CD14-positive monocyte (primary cell): Measurements from ENCODE around the gene SLC25A26. TPM values are rescaled to one million over a fixed set of nuclear protein-coding genes. Genes with fewer than 3 reads are reported as not detected.

Experiments used
- DNase-seq, 3 donors: peaks; one replicate each; pipeline ENCODE4 v3.0.0-alpha.2; 2011 to 2022
- H2AFZ ChIP-seq: 2 replicates; pipeline ENCODE4 v1.6.0; 2012; ENCODE audit warnings: mild to moderate bottlenecking, low read depth, low read length, inconsistent platforms; ENCODE audit not compliant: insufficient read depth, poor library complexity, severe bottlenecking
- H3K27ac ChIP-seq, 2 donors: 1 replicate in 1 of 2; 2 replicates in 1 of 2; pipeline ENCODE4 v1.5.1; 2012 to 2013; ENCODE audit warnings: low read length in 2 of 2, control low read depth in 1 of 2, inconsistent platforms in 1 of 2, low read depth in 1 of 2, mild to moderate bottlenecking in 1 of 2
- H3K27me3 ChIP-seq, 2 donors: one replicate each; pipeline versions ENCODE4 v1.6.0 to v1.6.1; 2011 to 2013; ENCODE audit warnings: low read length in 2 of 2; ENCODE audit not compliant: control insufficient read depth in 2 of 2, insufficient read depth in 2 of 2
- H3K36me3 ChIP-seq, 2 donors: replicated peaks in 1 of 2; 1 replicate in 1 of 2; 2 replicates in 1 of 2; pipeline versions ENCODE4 v1.5.1 to v1.6.1; 2012 to 2013; ENCODE audit warnings: low read length in 2 of 2, control low read depth in 1 of 2, inconsistent platforms in 1 of 2, mild to moderate bottlenecking in 1 of 2; ENCODE audit not compliant: insufficient read depth in 2 of 2, control insufficient read depth in 1 of 2
- H3K4me1 ChIP-seq, 2 donors: 1 replicate in 1 of 2; 2 replicates in 1 of 2; pipeline versions ENCODE4 v1.5.1 to v1.6.1; 2012 to 2013; ENCODE audit warnings: low read length in 2 of 2, control low read depth in 1 of 2, inconsistent platforms in 1 of 2, mild to moderate bottlenecking in 1 of 2, moderate library complexity in 1 of 2; ENCODE audit not compliant: insufficient read depth in 2 of 2, control insufficient read depth in 1 of 2
- H3K4me2 ChIP-seq: replicated peaks from 2 replicates; pipeline ENCODE3; 2012; ENCODE audit warnings: low read length, moderate library complexity, mild to moderate bottlenecking; ENCODE audit not compliant: poor library complexity, severe bottlenecking; ENCODE audit errors: extremely low read depth
- H3K4me3 ChIP-seq, 3 experiments: fragments of 200-600 bp in 1 of 3; sonication (generic) in 1 of 3; replicated peaks in 1 of 3; 1 replicate in 2 of 3; 2 replicates in 1 of 3; pipeline ENCODE4 v1.5.1; 2011 to 2013; ENCODE audit warnings: low read length in 3 of 3, mild to moderate bottlenecking in 3 of 3, control low read depth in 2 of 3, low read depth in 2 of 3, inconsistent platforms in 1 of 3, moderate library complexity in 1 of 3
- H3K79me2 ChIP-seq: 2 replicates; pipeline ENCODE4 v1.6.0; 2012; ENCODE audit warnings: mild to moderate bottlenecking, control low read depth, inconsistent platforms, low read length, moderate library complexity; ENCODE audit not compliant: insufficient read depth
- H3K9ac ChIP-seq: 2 replicates; pipeline ENCODE4 v1.6.0; 2017; ENCODE audit warnings: low read length, mild to moderate bottlenecking; ENCODE audit not compliant: insufficient read depth, poor library complexity, severe bottlenecking
- H3K9me3 ChIP-seq, 2 donors: replicated peaks in 1 of 2; 1 replicate in 1 of 2; 2 replicates in 1 of 2; pipeline versions ENCODE4 v1.5.1 to v1.6.1; 2012 to 2013; ENCODE audit warnings: low read length in 2 of 2, control low read depth in 1 of 2; ENCODE audit not compliant: control insufficient read depth in 1 of 2, insufficient read depth in 1 of 2
- H4K20me1 ChIP-seq: 2 replicates; pipeline ENCODE4 v1.6.0; 2012; ENCODE audit warnings: mild to moderate bottlenecking, low read length, control low read depth, moderate library complexity; ENCODE audit not compliant: insufficient read depth
- H3K27ac Mint-ChIP-seq, 7 donors: one replicate each; pipeline ENCODE4 v1.8.0; 2020; ENCODE audit warnings: mild to moderate bottlenecking in 7 of 7, mixed read lengths in 7 of 7, moderate library complexity in 6 of 7, inconsistent platforms in 2 of 7
- H3K27me3 Mint-ChIP-seq, 3 donors: one replicate each; pipeline ENCODE4 v1.8.0; 2021 to 2022; ENCODE audit warnings: low read depth in 3 of 3, mild to moderate bottlenecking in 3 of 3, mixed read lengths in 3 of 3, moderate library complexity in 3 of 3, inconsistent platforms in 1 of 3
- H3K36me3 Mint-ChIP-seq, 2 donors: one replicate each; pipeline ENCODE4 v1.8.0; 2020; ENCODE audit warnings: mixed read lengths in 2 of 2, inconsistent platforms in 1 of 2, mild to moderate bottlenecking in 1 of 2
- H3K4me1 Mint-ChIP-seq: one replicate; pipeline ENCODE4 v1.8.0; 2020; ENCODE audit warnings: mild to moderate bottlenecking, mixed read lengths
- H3K4me3 Mint-ChIP-seq, 2 donors: one replicate each; pipeline ENCODE4 v1.8.0; 2020; ENCODE audit warnings: mild to moderate bottlenecking in 2 of 2, mixed read lengths in 2 of 2, moderate library complexity in 1 of 2
- H3K9me3 Mint-ChIP-seq, 7 donors: one replicate each; pipeline ENCODE4 v1.8.0; 2020 to 2022; ENCODE audit warnings: mixed read lengths in 7 of 7, mild to moderate bottlenecking in 6 of 7, moderate library complexity in 6 of 7, inconsistent platforms in 2 of 7
- CTCF ChIP-seq: fragments of 200-600 bp; IDR thresholded peaks from one replicate; pipeline ENCODE4 v1.8.0; 2022; ENCODE audit warnings: antibody characterized with exemption, mild to moderate bottlenecking
- WGBS: methylation state at CpG from one replicate; pipeline ENCODE4 v1.1.5; 2013; ENCODE audit warnings: missing lambda C conversion rate; ENCODE audit not compliant: insufficient coverage; 5-methylcytosine and 5-hydroxymethylcytosine counted together
- intact Hi-C, 2 donors: fragments of 100-400 bp; cut with micrococcal nuclease; formaldehyde crosslinking; loops; one replicate each; pipeline versions ENCODE4 v1.15.0 to v1.15.1; 2023
- polyA plus RNA-seq, 3 donors: library from polyadenylated mRNA; depleted of rRNA in 1 of 3; unstranded in 2 of 3; stranded (reverse) in 1 of 3; fragments of 300-500 nt in 2 of 3; fragments of >200 nt in 1 of 3; fragmentation: Illumina TruSeq in 2 of 3; gene quantifications; 1 replicate in 2 of 3; 2 replicates in 1 of 3; pipeline ENCODE4 v1.2.3, GENCODE V29; 2012 to 2021

Gene SLC25A26
- polyA plus RNA-seq, 3 donors: 11.6 to 23.0 (median 14.4) TPM

- Histone ChIP-seq H3K27me3 (no peaks in the 10 kb centered on the region), H3K4me3 (no peak overlapping the region), H3K9me3 (no peaks in the 10 kb centered on the region), H3K9ac (no peak overlapping the region), H3K79me2 (no peaks in the 10 kb centered on the region), H3K4me2 (no peak overlapping the region), H2AFZ (no peak overlapping the region), H3K4me1 (no peaks in the 10 kb centered on the region), H3K27ac (no peak overlapping the region), H4K20me1 (no peaks in the 10 kb centered on the region), H3K36me3 (no peaks in the 10 kb centered on the region)
- H3K4me3 Mint-ChIP-seq: no peak overlapping the region
- intact Hi-C loops: no loop called here
- TF ChIP-seq CTCF: no peak
- DNase-seq: no peak
- no peak overlapping the region for H3K27ac Mint-ChIP-seq
- no CpG with 5 or more reads among the region's 2 CpGs for WGBS
- peaks cover 0 to 22% (median 10%) of the 10 kb centered on the region in 3 donors for H3K27me3 Mint-ChIP-seq
- no peaks in the 10 kb centered on the region for H3K9me3 Mint-ChIP-seq
- no peaks in the 10 kb centered on the region for H3K4me1 Mint-ChIP-seq
- no peaks in the 10 kb centered on the region for H3K36me3 Mint-ChIP-seq
Observed at GRCh38 chr3:66203275-66203674, 17.5 kb upstream of the SLC25A26 start.

DNA sequence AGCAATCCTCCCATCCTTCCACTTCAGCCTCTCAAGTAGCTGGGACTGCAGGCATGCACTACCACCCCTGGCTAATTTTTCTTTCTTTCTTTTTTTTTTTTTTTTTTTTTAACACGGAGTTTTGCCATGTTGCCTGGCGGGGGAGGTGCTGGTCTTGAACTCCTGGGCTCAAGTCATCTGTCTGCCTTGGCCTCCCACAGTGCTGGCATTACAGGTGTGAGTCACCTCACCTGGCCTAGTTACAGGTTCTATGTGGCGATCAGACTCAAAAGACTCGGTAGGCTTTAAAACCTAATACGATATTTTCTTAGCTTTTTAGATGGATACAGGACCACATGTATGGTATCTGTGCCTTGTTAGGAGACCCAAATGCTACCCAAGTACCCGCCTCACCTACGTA, 14.0 kb upstream of the SLC25A26 start:
- no peak overlapping the region for H3K4me3 ChIP-seq
- H3K9me3 Mint-ChIP-seq: no peaks in the 10 kb centered on the region
- H3K27ac ChIP-seq: no peak overlapping the region
- DNase-seq: no peak
- H3K27me3 Mint-ChIP-seq: peaks cover 0 to 15% (median 4%) of the 10 kb centered on the region in 3 donors
- no peaks in the 10 kb centered on the region for H3K4me1 ChIP-seq
- H3K27ac Mint-ChIP-seq: no peak overlapping the region
- no peaks in the 10 kb centered on the region for H3K36me3 Mint-ChIP-seq
- intact Hi-C loops: no loop called here
- no peaks in the 10 kb centered on the region for H3K79me2 ChIP-seq
- no peaks in the 10 kb centered on the region for H3K27me3 ChIP-seq
- H3K4me1 Mint-ChIP-seq: no peaks in the 10 kb centered on the region
- no peaks in the 10 kb centered on the region for H3K36me3 ChIP-seq
- no peaks in the 10 kb centered on the region for H4K20me1 ChIP-seq
- H3K4me3 Mint-ChIP-seq: no peak overlapping the region
- no peak for TF ChIP-seq CTCF
- no peaks in the 10 kb centered on the region for H3K9me3 ChIP-seq
- 93% methylated on average over 3 of the region's 7 CpGs for WGBS
- H3K9ac ChIP-seq: no peak overlapping the region
- H2AFZ ChIP-seq: no peak overlapping the region
- no peak overlapping the region for H3K4me2 ChIP-seq
